Large intestine (tissue), 3 donors: ENCODE data around the gene ZBTB49. TPM values are rescaled to one million over a fixed set of nuclear protein-coding genes. Genes with fewer than 3 reads are reported as not detected.
A peak's percentile ranks its signal among the peaks of the same experiment; 100 is the strongest.

ENCODE experiments used
- DNase-seq, 2 donors: peaks; one replicate each; pipeline versions ENCODE4 v3.0.0 to v3.0.0-alpha.2; 2013
- H3K27ac ChIP-seq: one replicate; pipeline ENCODE4 v1.5.1; 2013; ENCODE audit warnings: low read length
- H3K27me3 ChIP-seq: 2 replicates; pipeline ENCODE4 v1.6.1; 2013; ENCODE audit warnings: low read length; ENCODE audit not compliant: control insufficient read depth, insufficient read depth
- H3K36me3 ChIP-seq: 2 replicates; pipeline ENCODE4 v1.6.1; 2013; ENCODE audit warnings: low read length; ENCODE audit not compliant: control insufficient read depth, insufficient read depth
- H3K4me1 ChIP-seq: one replicate; pipeline ENCODE4 v1.6.1; 2013; ENCODE audit warnings: low read length; ENCODE audit not compliant: control insufficient read depth, insufficient read depth
- H3K4me3 ChIP-seq: one replicate; pipeline ENCODE4 v1.5.1; 2013; ENCODE audit warnings: low read length
- H3K9me3 ChIP-seq: one replicate; pipeline ENCODE4 v1.6.1; 2013; ENCODE audit warnings: mild to moderate bottlenecking, low read depth, low read length, moderate library complexity; ENCODE audit not compliant: control insufficient read depth
- WGBS: methylation state at CpG from one replicate; pipeline ENCODE4 v1.1.5; 2013; ENCODE audit warnings: low lambda C conversion rate; ENCODE audit not compliant: insufficient coverage; 5-methylcytosine and 5-hydroxymethylcytosine counted together
- polyA plus RNA-seq: library from polyadenylated mRNA; unstranded; fragments of 120-200 nt; gene quantifications from one replicate; pipeline ENCODE4 v1.2.1, GENCODE V29; 2013

Gene ZBTB49
- polyA plus RNA-seq, 1 donor, result 5.9 TPM

DNA sequence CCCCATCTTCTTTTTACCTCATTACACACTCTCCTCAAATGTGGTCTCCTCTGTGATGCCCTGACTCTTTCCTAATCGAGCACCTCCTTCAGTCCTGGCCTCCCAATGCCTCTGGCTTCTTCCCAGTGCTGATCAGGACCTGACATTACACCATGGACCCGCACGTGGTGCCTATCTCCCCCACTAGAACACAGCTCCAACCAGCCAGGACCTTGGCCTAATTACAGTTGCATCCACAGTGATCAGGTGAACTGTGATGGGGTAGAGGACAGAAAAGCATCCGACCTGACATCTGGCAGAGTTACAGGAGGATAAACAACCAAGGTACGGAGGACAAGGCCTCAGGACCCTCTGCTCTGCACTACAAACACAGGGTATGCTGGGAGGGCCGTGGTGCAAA lies 12.5 kb upstream of the ZBTB49 start:
- no peaks in the 10 kb centered on the region for H3K27me3 ChIP-seq
- H3K27ac ChIP-seq, result no peak overlapping the region
- no peak for DNase-seq
- no peaks in the 10 kb centered on the region for H3K9me3 ChIP-seq
- H3K36me3 ChIP-seq, result peaks cover 65% of the 10 kb centered on the region
- no peaks in the 10 kb centered on the region for H3K4me1 ChIP-seq
- H3K4me3 ChIP-seq, result no peak overlapping the region
- no CpG with 5 or more reads among the region's 6 CpGs for WGBS

DNA sequence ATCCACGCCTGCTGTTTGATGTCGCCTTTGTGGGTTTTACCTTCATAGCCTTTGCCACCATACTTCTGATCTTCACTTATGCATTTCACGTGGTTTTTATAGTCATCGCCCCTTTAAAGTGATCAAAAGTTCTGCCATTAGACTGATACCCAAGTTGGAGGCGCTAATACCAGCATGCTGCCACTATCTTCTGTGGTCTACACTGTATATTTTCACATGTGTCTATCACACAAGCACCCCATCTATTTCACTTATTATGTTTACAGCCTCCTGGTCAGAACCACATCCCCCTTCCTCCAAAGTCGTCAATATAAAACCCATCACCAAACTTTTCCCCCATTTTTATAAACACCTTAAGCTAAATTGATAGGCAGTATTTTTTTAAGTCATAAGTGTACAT lies 8.3 kb upstream of the ZBTB49 start:
- no peaks in the 10 kb centered on the region for H3K4me1 ChIP-seq
- 100% methylated on average over 2 of the region's 6 CpGs for WGBS
- no peaks in the 10 kb centered on the region for H3K27me3 ChIP-seq
- H3K4me3 ChIP-seq, result no peak overlapping the region
- H3K27ac ChIP-seq, result no peak overlapping the region
- H3K36me3 ChIP-seq, result peaks cover 50% of the 10 kb centered on the region
- H3K9me3 ChIP-seq, result no peaks in the 10 kb centered on the region
- no peak for DNase-seq

DNA sequence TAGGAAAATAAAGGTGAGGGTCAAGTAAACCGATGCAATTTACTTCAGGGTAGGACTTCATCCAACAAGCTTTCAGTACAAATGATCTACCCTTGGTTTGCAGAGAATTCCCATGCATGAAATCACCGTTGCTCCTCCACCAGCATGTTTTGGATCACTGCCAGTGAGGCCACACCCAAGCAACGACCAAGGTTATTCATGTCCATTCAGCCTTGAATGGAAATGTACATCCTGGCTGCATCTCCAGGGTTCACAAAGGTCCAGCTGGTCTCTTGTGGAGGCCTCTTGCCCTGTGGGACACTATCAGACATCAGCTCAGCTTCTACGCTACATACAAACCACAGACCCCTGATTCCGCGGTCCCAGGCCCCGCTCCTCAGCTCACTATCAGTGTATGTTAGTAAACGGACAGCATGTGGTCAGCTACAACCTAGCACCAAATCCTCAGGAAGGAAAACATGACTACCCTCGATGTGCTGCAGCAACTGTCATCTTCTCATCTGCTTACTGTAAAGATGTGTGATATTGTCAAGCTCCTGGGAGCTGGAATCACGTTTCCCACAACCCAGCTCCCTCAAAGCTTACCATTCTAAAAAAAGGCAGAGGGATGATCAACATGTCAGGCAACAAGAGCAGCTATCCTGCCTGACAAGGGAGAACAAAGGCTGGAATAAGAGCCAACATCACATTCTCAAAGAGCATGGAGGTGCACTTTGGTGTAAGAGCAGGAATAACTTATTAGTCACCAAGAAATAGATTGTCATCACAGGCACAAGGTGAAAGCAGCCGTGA lies 5.0 kb upstream of the ZBTB49 start:
- Histone ChIP-seq H3K4me3 (no peak overlapping the region), H3K36me3 (peaks cover 26% of the 10 kb centered on the region), H3K27me3 (no peaks in the 10 kb centered on the region), H3K27ac (no peak overlapping the region), H3K4me1 (peaks cover 10% of the 10 kb centered on the region), H3K9me3 (no peaks in the 10 kb centered on the region)
- 100% methylated on average over 1 of the region's 11 CpGs for whole genome bisulfite sequencing
- peak; percentile 19 to 46 for DNase-seq

DNA sequence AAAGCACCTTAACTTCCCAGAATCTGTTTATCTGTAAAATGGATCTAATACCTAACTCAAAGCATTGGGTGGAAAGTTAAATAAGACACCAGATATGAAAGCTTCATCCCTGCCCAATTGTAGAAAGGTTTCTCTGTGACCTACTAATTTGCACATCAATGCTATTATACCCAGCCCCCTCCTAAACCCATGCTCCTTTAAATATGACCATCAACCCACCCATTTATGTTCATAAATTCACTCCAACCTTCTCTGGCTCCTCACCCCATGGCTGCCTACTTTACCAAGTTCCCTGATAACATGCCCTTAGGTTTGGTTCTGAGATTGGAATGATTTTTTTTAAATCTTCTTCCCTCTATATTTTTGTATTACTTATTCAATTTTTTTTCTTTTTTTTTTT lies 2.0 kb upstream of the ZBTB49 start:
- no peaks in the 10 kb centered on the region for H3K27me3 ChIP-seq
- no peak for DNase-seq
- H3K9me3 ChIP-seq, result no peaks in the 10 kb centered on the region
- peaks cover 10% of the 10 kb centered on the region for H3K4me1 ChIP-seq
- H3K4me3 ChIP-seq, result no peak overlapping the region
- no peak overlapping the region for H3K27ac ChIP-seq
- peaks cover 13% of the 10 kb centered on the region for H3K36me3 ChIP-seq

DNA sequence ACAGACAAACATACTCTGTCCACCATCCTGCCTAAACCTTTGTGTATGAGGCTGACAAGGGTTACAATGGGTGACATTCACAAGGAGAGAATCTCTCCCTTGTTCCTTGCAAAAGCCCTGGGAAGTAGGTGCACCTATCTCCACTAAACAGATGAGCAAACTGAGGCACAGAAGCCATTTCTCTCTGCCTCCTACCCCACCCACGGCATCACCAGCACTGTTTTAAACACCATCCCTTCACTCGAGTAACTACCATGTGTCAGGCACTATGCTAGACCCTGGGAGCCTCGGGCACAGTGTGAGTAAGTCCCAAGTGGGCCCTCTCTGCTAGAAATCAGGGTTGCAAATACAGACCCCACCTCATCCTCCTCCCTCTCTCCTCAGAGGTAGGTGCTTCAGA lies 996 bp upstream of the ZBTB49 start:
- Histone ChIP-seq H3K4me1 (peaks cover 10% of the 10 kb centered on the region), H3K36me3 (peaks cover 11% of the 10 kb centered on the region), H3K4me3 (peak overlapping the region; percentile 93), H3K9me3 (no peaks in the 10 kb centered on the region), H3K27ac (no peak overlapping the region), H3K27me3 (no peaks in the 10 kb centered on the region)
- WGBS, result 33% methylated on average over 1 of the region's 3 CpGs
- DNase-seq, result no peak

DNA sequence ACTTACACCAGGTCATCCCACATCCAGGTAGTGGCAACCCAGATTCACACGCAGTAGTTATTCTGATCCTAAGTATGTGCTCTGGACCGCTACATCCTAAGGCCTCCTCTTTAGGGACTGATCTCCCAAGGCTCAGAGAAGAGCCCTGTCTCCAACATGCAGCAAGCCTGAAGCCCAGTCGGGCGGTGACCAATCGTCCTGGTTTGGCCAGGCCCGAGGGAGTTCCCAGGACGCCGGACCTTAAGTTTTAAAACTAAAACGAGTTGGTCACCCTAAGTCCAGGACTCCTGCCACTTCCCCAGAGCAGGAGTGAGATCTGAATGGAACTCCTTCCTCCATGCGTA lies 482 bp upstream of the ZBTB49 start:
- DNase-seq, result peak in 1 of 2 donors; percentile 9
- Histone ChIP-seq H3K36me3 (peaks cover 11% of the 10 kb centered on the region), H3K4me1 (peaks cover 10% of the 10 kb centered on the region), H3K4me3 (peak overlapping the region; percentile 93), H3K9me3 (no peaks in the 10 kb centered on the region), H3K27ac (peak overlapping the region; percentile 84), H3K27me3 (no peaks in the 10 kb centered on the region)
- WGBS, result no CpG with 5 or more reads among the region's 10 CpGs

DNA sequence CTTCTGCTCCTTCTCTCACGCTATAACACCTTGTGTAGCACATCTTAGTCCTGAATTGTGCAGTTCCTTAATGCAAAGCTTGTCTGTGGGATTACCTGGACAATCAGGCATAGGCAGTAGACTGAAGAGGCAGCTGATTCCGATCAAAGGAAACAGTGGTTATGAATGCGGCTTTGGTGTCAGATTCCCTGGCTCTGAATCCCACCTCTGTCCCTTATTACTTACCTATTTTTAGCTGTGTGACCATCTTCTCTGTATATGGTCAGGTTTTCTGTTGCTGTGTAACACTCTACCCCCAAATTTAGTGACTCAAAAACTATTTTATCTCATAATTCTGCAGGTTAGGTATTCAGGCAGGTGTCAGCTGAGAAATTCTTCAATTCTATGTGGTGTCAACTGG lies 3.2 kb downstream of the ZBTB49 start:
- no CpG with 5 or more reads among the region's 3 CpGs for WGBS

DNA sequence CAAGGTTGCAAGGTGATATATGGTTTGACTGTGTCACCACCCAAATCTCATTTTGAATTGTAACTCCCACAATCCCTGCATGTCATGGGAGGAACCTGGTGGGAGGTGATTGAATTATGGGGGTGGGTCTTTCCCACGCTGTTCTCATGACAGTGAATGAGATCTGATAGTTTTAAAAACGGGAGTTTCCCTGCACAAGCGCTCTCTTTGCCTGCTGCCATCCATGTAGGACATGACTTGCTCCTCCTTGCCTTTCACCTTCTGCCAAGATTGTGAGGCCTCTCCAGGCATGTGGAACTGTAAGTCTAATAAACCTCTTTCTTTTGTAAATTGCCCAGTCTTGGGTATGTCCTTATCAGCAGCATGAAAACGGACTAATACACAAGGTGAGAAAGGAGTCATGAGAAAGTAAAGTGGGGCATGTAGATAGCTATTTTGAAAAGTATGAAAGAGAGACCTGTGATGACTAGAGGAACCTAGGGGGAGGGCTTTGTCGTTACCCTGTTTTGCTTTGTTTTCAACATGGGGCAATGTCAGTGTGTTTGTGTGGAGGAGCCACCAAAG lies 6.3 kb downstream of the ZBTB49 start:
- no peaks in the 10 kb centered on the region for H3K9me3 ChIP-seq
- no peak overlapping the region for H3K4me3 ChIP-seq
- peaks cover 9% of the 10 kb centered on the region for H3K36me3 ChIP-seq
- no peak for DNase-seq
- 100% methylated on average over 1 of the region's 5 CpGs for WGBS
- no peak overlapping the region for H3K27ac ChIP-seq
- H3K4me1 ChIP-seq, result no peaks in the 10 kb centered on the region
- no peaks in the 10 kb centered on the region for H3K27me3 ChIP-seq

More for the DNA sequence above, 3.2 kb downstream of the ZBTB49 start:
- Histone ChIP-seq H3K36me3 (no peaks in the 10 kb centered on the region), H3K4me1 (peaks cover 10% of the 10 kb centered on the region), H3K27me3 (no peaks in the 10 kb centered on the region), H3K4me3 (no peak overlapping the region), H3K27ac (no peak overlapping the region), H3K9me3 (no peaks in the 10 kb centered on the region)
- DNase-seq, result no peak

DNA sequence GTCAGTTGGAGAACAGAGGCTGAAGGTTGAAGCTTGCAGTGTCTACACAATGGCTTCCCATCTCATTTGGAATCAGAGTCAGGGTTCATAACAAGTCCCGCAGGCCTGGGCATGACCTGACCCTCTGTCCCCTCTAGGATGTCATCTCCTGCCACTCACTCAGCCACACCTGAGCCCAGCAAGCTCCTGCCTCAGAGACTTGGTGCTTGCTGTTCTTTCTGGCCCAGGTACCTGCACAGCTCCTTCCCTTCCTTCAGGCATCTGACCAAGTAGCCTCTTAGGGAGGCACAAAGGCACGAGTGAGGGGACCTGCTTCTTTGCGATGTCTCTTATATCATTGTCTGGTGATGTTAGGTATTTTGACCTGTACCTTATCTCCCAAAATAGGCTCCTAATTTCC lies 9.0 kb downstream of the ZBTB49 start:
- Histone ChIP-seq H3K4me3 (no peak overlapping the region), H3K36me3 (peaks cover 20% of the 10 kb centered on the region), H3K4me1 (no peaks in the 10 kb centered on the region), H3K27ac (no peak overlapping the region), H3K9me3 (no peaks in the 10 kb centered on the region), H3K27me3 (no peaks in the 10 kb centered on the region)
- DNase-seq, result no peak
- WGBS, result no CpG with 5 or more reads among the region's 3 CpGs

DNA sequence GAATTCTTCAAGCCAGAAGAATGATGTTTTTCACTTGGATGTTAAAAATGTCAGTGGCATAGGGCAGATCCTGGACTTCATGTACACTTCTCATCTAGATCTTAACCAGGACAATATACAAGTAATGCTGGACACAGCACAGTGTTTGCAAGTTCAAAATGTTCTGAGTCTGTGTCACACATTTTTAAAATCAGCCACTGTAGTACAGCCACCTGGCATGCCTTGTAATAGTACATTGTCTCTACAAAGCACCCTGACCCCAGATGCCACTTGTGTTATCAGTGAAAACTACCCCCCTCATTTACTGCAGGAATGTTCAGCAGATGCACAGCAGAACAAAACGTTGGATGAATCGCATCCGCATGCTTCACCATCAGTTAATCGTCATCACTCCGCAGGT lies 11.9 kb downstream of the ZBTB49 start:
- no CpG with 5 or more reads among the region's 5 CpGs for WGBS
- no peaks in the 10 kb centered on the region for H3K27me3 ChIP-seq
- no peak for DNase-seq
- H3K36me3 ChIP-seq, result peaks cover 28% of the 10 kb centered on the region
- H3K4me1 ChIP-seq, result no peaks in the 10 kb centered on the region
- H3K4me3 ChIP-seq, result no peak overlapping the region
- H3K9me3 ChIP-seq, result no peaks in the 10 kb centered on the region
- H3K27ac ChIP-seq, result no peak overlapping the region

DNA sequence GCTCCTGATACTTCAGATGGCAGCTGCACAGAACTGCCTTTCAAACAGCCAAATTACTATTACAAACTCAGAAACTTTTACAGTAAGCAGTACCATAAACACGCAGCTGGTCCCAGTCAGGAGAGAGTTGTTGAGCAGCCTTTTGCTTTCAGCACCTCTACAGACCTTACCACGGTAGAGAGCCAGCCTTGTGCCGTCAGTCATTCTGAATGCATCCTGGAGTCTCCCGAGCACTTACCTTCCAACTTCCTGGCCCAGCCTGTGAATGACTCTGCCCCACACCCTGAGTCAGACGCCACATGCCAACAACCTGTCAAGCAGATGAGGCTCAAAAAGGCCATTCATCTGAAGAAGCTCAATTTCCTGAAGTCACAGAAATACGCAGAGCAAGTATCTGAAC lies 12.4 kb downstream of the ZBTB49 start:
- WGBS, result 70% methylated on average over 2 of the region's 6 CpGs
- no peak for DNase-seq
- no peaks in the 10 kb centered on the region for H3K27me3 ChIP-seq

More for the DNA sequence above, 12.4 kb downstream of the ZBTB49 start:
- Histone ChIP-seq H3K4me3 (no peak overlapping the region), H3K4me1 (no peaks in the 10 kb centered on the region), H3K9me3 (no peaks in the 10 kb centered on the region), H3K27ac (no peak overlapping the region), H3K36me3 (peaks cover 31% of the 10 kb centered on the region)
